GM23338 (cell line): ENCODE data around the gene OR51M1. TPM values are rescaled to one million over a fixed set of nuclear protein-coding genes. Genes with fewer than 3 reads are reported as not detected.

ENCODE experiments used
- ATAC-seq: fragments of 200-7000 bp; cut with Tn5 transposase; 3 replicates; pipeline ENCODE4 v1.9.1; 2020
- DNase-seq: peaks from one replicate; pipeline ENCODE4 v3.0.0-alpha.2; 2015; ENCODE audit warnings: low spot score
- H2AFZ ChIP-seq: fragments of 200-600 bp; sonication (generic); 2 replicates; pipeline ENCODE4 v1.8.0; 2016; ENCODE audit warnings: antibody characterized with exemption, mild to moderate bottlenecking, moderate library complexity
- H3F3A ChIP-seq: fragments of 200-600 bp; sonication (generic); replicated peaks from 2 replicates; pipeline ENCODE4 v1.8.0; 2017; ENCODE audit warnings: antibody characterized with exemption, mixed run types, low read depth
- H3K27ac ChIP-seq: fragments of 200-600 bp; sonication (generic); 2 replicates; pipeline ENCODE4 v1.6.1; 2016; ENCODE audit warnings: low read depth
- H3K27me3 ChIP-seq: fragments of 200-600 bp; sonication (generic); 2 replicates; pipeline ENCODE4 v1.8.0; 2016; ENCODE audit warnings: mild to moderate bottlenecking, mixed run types, moderate library complexity; ENCODE audit not compliant: insufficient read depth
- H3K36me3 ChIP-seq: fragments of 200-600 bp; sonication (generic); 2 replicates; pipeline ENCODE4 v1.8.0; 2016; ENCODE audit warnings: mild to moderate bottlenecking; ENCODE audit not compliant: insufficient read depth
- H3K4me1 ChIP-seq: fragments of 200-600 bp; sonication (generic); 2 replicates; pipeline ENCODE4 v1.8.0; 2016; ENCODE audit warnings: mild to moderate bottlenecking, moderate library complexity; ENCODE audit not compliant: insufficient read depth
- H3K4me2 ChIP-seq: fragments of 200-600 bp; sonication (generic); 2 replicates; pipeline ENCODE4 v1.7.1; 2017; ENCODE audit warnings: mixed run types
- H3K4me3 ChIP-seq: fragments of 200-600 bp; sonication (generic); 2 replicates; pipeline ENCODE4 v1.6.1; 2016; ENCODE audit warnings: mixed run types
- H3K79me2 ChIP-seq: fragments of 200-600 bp; sonication (generic); replicated peaks from 2 replicates; pipeline ENCODE4 v1.8.0; 2017; ENCODE audit warnings: mild to moderate bottlenecking; ENCODE audit not compliant: insufficient read depth
- H3K9me2 ChIP-seq: fragments of 200-600 bp; sonication (generic); 2 replicates; pipeline ENCODE4 v1.8.0; 2017; ENCODE audit not compliant: insufficient read depth
- H4K20me1 ChIP-seq: fragments of 200-600 bp; sonication (generic); replicated peaks from 2 replicates; pipeline ENCODE4 v1.8.0; 2017; ENCODE audit warnings: mild to moderate bottlenecking; ENCODE audit not compliant: insufficient read depth
- H3K27ac Mint-ChIP-seq: 2 replicates; pipeline ENCODE4 v1.8.0; 2020; ENCODE audit warnings: inconsistent platforms, mild to moderate bottlenecking, moderate library complexity, mixed read lengths
- H3K27me3 Mint-ChIP-seq: 3 replicates; pipeline ENCODE4 v1.8.0; 2022; ENCODE audit warnings: low read depth, mild to moderate bottlenecking, moderate library complexity, mixed read lengths, inconsistent platforms; ENCODE audit not compliant: insufficient read depth, poor library complexity
- H3K36me3 Mint-ChIP-seq: 3 replicates; pipeline ENCODE4 v1.8.0; 2021; ENCODE audit warnings: low read depth, mild to moderate bottlenecking, inconsistent platforms, moderate library complexity, mixed read lengths
- H3K4me1 Mint-ChIP-seq: 3 replicates; pipeline ENCODE4 v1.8.0; 2020; ENCODE audit warnings: mild to moderate bottlenecking, inconsistent platforms, mixed read lengths
- H3K4me3 Mint-ChIP-seq: 3 replicates; pipeline ENCODE4 v1.8.0; 2021; ENCODE audit warnings: moderate library complexity, mild to moderate bottlenecking, inconsistent platforms, mixed read lengths
- H3K9me3 Mint-ChIP-seq: 3 replicates; pipeline ENCODE4 v1.8.0; 2020; ENCODE audit warnings: moderate library complexity, mild to moderate bottlenecking, inconsistent platforms, mixed read lengths
- CREB1 ChIP-seq: fragments of 250-450 bp; sonication (Bioruptor Pico); IDR thresholded peaks from 2 replicates; pipeline ENCODE4 v1.5.0; 2020; ENCODE audit warnings: low read depth, mild to moderate bottlenecking, moderate library complexity
- CTCF ChIP-seq, 2 experiments: fragments of 200-600 bp in 1 of 2; sonication (generic) in 1 of 2; conservative IDR thresholded peaks; 2 replicates each; pipeline versions ENCODE4 v1.5.1 to v1.6.1; 2016 to 2017; ENCODE audit warnings: antibody characterized with exemption in 2 of 2, low read depth in 2 of 2, mild to moderate bottlenecking in 2 of 2, moderate library complexity in 1 of 2
- ETS1 ChIP-seq: IDR thresholded peaks from 2 replicates; pipeline ENCODE4 v1.6.1; 2016; ENCODE audit warnings: antibody characterized with exemption
- EZH2 ChIP-seq: fragments of 200-600 bp; sonication (generic); IDR thresholded peaks from one replicate; pipeline ENCODE4 v1.8.0; 2017; ENCODE audit warnings: antibody characterized with exemption, mild to moderate bottlenecking, low read depth; ENCODE audit not compliant: unreplicated experiment
- EZH2phosphoT487 ChIP-seq: fragments of 200-600 bp; sonication (generic); IDR thresholded peaks from one replicate; pipeline ENCODE4 v1.8.1; 2018; ENCODE audit warnings: antibody characterized with exemption; ENCODE audit not compliant: unreplicated experiment
- JUNB ChIP-seq: IDR thresholded peaks from one replicate; pipeline ENCODE4 v1.6.1; 2016; ENCODE audit warnings: antibody characterized with exemption; ENCODE audit not compliant: unreplicated experiment
- NANOG ChIP-seq: IDR thresholded peaks from 2 replicates; pipeline ENCODE4 v1.6.1; 2016; ENCODE audit warnings: antibody characterized with exemption, borderline replicate concordance
- POLR2AphosphoS5 ChIP-seq: IDR thresholded peaks from 2 replicates; pipeline ENCODE4 v1.6.1; 2016; ENCODE audit warnings: antibody characterized with exemption, low read depth
- REST ChIP-seq: IDR thresholded peaks from one replicate; pipeline ENCODE4 v1.6.1; 2018; ENCODE audit warnings: antibody characterized with exemption; ENCODE audit not compliant: unreplicated experiment
- STAT1 ChIP-seq: IDR thresholded peaks from one replicate; pipeline ENCODE4 v1.6.1; 2016; ENCODE audit warnings: antibody characterized with exemption; ENCODE audit not compliant: unreplicated experiment
- ZNF114 ChIP-seq: fragments of 250-450 bp; sonication (Bioruptor Pico); IDR thresholded peaks from 2 replicates; pipeline ENCODE4 v1.5.0; 2020; ENCODE audit warnings: mild to moderate bottlenecking, moderate library complexity
- ZNF331 ChIP-seq: fragments of 250-450 bp; sonication (Bioruptor Pico); IDR thresholded peaks from 2 replicates; pipeline ENCODE4 v1.5.0; 2020; ENCODE audit warnings: low read depth, mild to moderate bottlenecking, moderate library complexity
- ZNF462 ChIP-seq: fragments of 250-450 bp; sonication (Bioruptor Pico); IDR thresholded peaks from 2 replicates; pipeline ENCODE4 v1.5.0; 2020; ENCODE audit warnings: mild to moderate bottlenecking, moderate library complexity
- polyA plus RNA-seq: library from polyadenylated mRNA; unstranded; fragments of >200 nt; fragmentation: Nextera tagmentation; extraction: Ambion mirVana; gene quantifications from 2 replicates; pipeline ENCODE4 v1.2.1, GENCODE V29; 2016
- total RNA-seq: library from RNA; depleted of rRNA; stranded (reverse); fragments of >200 nt; shearing (Covaris generic); gene quantifications from 2 replicates; pipeline ENCODE4 v1.2.3, GENCODE V29; 2014

The OR51M1 gene
- total and polyA plus RNA-seq, 2 experiments from 2014 or later: 0.03 TPM; not detected in 1

DNA sequence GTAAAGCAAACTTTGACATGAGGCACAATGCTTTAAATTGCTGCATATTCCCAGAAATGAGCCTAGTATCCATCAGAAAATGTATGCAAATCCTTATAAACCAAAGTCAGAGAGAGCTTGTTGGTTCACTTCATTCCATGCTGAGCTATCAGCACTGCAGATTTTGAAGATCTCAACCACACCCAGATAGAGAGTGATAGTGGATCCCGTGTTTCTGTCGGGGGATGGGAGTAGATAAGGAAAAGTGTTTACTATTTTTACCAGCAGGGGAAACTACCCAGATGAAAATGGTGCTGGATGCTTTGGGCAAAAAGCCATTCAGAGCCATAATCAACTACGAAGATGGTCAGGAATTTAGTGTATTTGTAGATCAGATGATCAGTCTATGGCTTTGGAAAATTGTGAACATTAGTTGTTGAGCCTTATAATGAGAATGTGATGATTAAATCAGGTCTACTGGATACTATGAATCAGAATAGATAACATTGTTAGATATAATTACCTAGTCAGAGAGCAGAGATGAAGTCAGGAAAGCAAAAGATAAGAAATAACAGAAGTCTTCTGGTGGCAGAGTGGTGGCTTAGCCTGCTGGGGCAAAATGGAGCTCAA lies 21.5 kb upstream of the OR51M1 start:
- H3K27ac ChIP-seq: no peak overlapping the region
- H4K20me1 ChIP-seq: no peaks in the 10 kb centered on the region
- H3K36me3 ChIP-seq: no peaks in the 10 kb centered on the region
- Mint-ChIP-seq H3K9me3 (peaks cover 4% of the 10 kb centered on the region; the same call in 1 of the 3 replicates), H3K27ac (no peak overlapping the region), H3K27me3 (no peaks in the 10 kb centered on the region), H3K4me3 (no peak overlapping the region), H3K36me3 (no peaks in the 10 kb centered on the region), H3K4me1 (no peaks in the 10 kb centered on the region; the same call in 2 of the 3 replicates)
- no peaks in the 10 kb centered on the region for H3K27me3 ChIP-seq
- no peak overlapping the region for H3K4me3 ChIP-seq
- H2AFZ ChIP-seq: no peak overlapping the region
- H3K79me2 ChIP-seq: no peaks in the 10 kb centered on the region
- H3F3A ChIP-seq: no peaks in the 10 kb centered on the region
- DNase-seq: no peak
- H3K4me1 ChIP-seq: no peaks in the 10 kb centered on the region
- no peak overlapping the region for H3K4me2 ChIP-seq
- H3K9me2 ChIP-seq: no peaks in the 10 kb centered on the region
- ATAC-seq: no peak
- no peak for TF ChIP-seq ZNF331 (CRISPR knock-in tag)
- TF ChIP-seq EZH2phosphoT487: no peak
- no peak for TF ChIP-seq EZH2
- TF ChIP-seq CREB1 (CRISPR knock-in tag): no peak
- no peak for TF ChIP-seq ZNF462
- TF ChIP-seq REST: no peak
- TF ChIP-seq NANOG: no peak
- TF ChIP-seq STAT1: no peak
- no peak for TF ChIP-seq ETS1
- no peak for TF ChIP-seq JUNB
- no peak for TF ChIP-seq POLR2AphosphoS5
- TF ChIP-seq CTCF (conservative IDR thresholded peaks at IDR 0.05; ENCODE audit: low read depth in 2 of 2): no peak
- no peak for TF ChIP-seq ZNF114 (CRISPR knock-in tag)
